HG03442 (cell line): ENCODE data around the gene KIAA0930.
"Not testable (repeated sequence)": the region's sequence is repeated elsewhere in the genome, so short reads cannot be mapped to it uniquely, and the experiment has no call there.

ENCODE experiments used
- ATAC-seq: cut with Tn5 transposase; IDR thresholded peaks from one replicate; pipeline ENCODE4 v1.9.1; 2021; ENCODE audit warnings: mild to moderate bottlenecking, moderate library complexity; ENCODE audit not compliant: unreplicated experiment

Gene KIAA0930

GRCh38 chr22:45263463-45264269, 23.0 kb upstream of the KIAA0930 start:
- ATAC-seq, result peak; percentile 64

GRCh38 chr22:45262931-45263462, 22.3 kb upstream of the KIAA0930 start:
- ATAC-seq, result no peak

DNA sequence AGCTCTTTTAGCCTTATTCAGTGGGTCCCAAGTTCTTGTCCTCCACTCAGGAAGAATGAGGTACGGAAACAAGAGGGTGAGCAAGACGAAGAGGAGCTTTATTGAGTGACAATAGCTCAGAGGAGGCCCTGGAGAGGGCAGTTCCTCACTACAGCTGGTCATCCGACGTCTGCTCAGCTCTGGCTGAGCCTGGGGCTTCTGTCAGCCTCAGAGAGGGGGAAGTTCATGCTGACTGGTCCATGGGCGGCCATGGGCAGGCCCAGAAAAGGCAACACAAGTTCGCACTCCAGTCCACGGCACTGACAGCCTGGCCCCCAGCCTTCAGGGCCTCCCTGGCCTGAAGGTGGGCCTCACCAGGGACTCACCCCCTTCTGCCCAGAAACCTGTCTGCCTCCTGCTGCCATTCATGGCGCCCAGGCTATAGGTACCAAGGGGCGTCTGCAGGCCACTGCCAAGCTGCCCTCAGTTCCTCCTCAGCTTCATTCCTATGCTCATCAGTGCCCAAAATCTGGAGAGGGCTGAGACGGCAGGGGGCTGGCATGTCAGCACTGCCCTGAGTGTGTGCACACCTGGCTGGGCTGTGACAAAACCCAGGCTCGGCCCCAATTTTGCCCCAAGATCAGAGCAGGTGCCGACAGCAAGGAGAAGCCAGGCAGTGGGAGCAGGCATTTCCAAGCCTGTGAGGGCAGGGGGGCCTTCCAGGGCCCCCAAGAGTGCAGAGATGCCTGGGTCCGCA, 21.7 kb upstream of the KIAA0930 start:
- no peak for ATAC-seq

DNA sequence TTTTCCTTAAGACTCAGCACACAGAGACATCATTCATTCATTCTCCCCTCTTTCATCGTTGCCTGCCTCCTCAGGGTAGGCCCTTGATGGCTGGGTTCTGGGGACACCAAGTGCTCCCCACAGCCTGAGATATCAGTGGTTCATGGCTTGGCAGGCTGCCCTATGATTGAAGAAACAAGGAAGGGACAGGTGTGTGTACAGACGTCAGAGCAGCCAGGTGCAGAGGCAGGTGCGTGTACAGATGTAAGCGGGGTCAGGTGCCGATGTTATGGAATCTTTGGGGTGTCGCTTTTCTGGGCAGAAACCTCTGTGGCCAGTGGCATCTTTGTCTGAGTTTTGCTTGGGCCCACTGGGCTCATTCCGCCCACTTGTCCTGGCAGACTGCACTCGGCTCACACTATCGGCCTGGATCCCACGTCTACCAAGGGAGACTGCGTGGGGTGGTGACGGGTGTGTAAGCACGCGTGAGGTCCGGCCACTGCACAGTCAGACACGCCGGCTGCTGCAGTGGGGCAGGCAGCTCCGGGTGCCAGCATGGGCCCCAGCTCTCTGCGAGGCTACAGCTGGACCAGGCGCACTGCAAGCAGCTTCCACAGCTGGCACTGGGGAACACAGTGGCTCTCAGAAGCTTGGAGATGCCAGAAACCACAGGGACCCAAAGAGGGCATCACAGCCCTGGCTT, 20.9 kb upstream of the KIAA0930 start:
- no peak for ATAC-seq

- ATAC-seq, result not testable (repeated sequence)
These were observed 19.7 kb upstream of the KIAA0930 start for GRCh38 chr22:45260395-45260759.

DNA sequence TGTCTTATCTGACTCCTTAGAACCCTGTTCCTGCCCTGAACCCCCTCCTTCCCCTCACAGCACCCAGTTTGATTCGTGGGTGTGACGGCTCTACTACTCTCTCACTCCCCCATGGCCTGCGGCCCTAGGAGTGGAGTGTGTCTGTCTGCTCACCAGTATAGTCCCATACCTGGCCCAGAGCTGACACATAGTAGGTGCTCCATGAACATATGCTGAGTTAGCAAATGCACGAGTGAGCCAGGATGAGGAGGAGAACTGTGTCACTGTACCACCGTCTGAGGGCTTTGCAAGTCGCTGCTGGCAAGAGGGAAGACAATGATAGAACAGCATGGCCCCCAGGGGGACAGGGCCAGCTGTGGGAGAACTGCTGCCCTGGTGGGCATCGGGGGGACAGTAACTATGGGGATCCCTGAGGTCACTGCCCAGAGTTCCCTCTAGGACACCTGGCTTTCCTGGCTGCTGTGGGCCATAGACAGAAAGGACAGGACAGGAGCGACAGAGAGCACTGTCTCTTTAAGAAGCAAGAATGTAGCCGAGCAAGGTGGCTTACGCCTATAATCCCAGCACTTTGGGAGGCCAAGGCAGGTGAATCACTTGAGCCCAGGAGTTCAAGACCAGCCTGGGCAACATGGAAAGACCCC, 19.2 kb upstream of the KIAA0930 start:
- no peak for ATAC-seq

GRCh38 chr22:45257941-45258340, 17.2 kb upstream of the KIAA0930 start:
- not testable (repeated sequence) for ATAC-seq

- peak; percentile 71 for ATAC-seq
These were observed 14.1 kb upstream of the KIAA0930 start for GRCh38 chr22:45254789-45255278.

DNA sequence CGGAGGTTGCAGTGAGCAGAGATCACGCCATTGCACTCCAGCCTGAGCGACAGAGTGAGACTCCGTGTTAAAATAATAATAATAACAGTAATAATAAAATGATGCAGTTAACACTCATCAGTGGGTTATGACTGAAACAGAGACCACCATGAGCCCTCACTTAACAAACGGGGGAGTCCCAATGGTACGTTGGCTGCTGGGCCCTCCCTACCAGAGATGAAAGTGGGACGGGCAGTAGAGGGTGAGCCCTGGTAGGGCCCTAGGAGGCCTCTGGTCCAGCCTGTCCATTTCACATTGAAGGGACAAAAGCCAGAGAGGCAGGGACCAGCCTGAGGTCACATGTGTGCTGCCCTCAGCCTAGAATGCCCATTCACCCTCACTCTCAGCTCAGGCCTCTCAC, 13.7 kb upstream of the KIAA0930 start:
- ATAC-seq, result peak; percentile 10

GRCh38 chr22:45253039-45253641, 12.4 kb upstream of the KIAA0930 start:
- ATAC-seq, result no peak

DNA sequence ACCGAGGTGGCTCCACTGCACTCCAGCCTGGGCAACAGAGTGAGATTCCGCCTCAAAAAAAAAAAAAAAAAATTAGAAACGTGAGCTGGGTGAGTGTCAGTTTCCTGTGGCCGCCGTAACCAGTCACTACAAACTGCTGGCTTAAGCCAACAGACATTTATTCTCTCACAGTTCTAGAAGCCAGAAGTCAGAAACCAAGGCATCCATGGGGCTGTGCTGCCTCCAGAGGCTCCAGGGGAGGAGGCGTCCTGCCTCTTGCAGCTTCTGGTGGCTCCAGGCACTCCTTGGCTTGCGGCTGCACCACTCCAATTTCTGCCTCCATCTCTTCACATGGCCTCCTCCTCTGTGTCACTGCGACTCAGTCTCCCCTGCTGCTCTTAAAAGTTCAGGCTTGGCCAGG, 11.1 kb upstream of the KIAA0930 start:
- ATAC-seq, result no peak

DNA sequence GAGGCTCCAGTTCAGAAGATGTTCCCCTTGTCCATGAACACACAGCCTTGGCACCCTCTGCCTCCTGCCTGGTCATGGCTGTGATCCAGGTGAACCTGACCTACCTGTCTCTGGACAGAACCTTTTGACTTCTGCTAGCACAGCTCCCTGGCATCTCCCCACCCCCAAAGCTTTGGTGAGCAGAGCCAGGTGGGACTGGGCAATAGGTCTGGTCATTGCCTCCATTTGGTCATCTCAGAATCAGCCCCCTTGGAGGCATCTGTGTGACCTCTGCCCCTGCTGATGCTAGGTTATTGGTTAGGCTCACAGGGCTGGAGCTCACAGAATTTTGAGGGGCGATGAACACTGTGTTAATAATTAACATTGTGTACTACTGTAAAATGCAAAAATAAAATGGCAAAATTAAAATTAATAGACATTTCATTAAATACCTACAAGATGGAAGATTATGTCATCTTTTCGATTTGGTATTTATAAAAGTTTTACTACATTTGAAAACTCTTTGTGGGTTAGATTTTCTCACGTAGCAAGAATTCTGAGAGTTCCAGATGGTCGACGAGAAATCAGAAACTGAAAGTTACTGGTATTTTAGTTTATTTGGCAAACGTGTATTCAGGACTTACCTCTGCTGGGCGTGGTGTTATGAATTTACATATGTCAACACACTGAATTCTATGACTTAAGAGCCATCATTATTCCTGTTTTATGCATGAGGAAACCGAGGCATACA, 8.3 kb upstream of the KIAA0930 start:
- ATAC-seq, result peak; percentile 53

GRCh38 chr22:45246060-45246985, 5.6 kb upstream of the KIAA0930 start:
- no peak for ATAC-seq

DNA sequence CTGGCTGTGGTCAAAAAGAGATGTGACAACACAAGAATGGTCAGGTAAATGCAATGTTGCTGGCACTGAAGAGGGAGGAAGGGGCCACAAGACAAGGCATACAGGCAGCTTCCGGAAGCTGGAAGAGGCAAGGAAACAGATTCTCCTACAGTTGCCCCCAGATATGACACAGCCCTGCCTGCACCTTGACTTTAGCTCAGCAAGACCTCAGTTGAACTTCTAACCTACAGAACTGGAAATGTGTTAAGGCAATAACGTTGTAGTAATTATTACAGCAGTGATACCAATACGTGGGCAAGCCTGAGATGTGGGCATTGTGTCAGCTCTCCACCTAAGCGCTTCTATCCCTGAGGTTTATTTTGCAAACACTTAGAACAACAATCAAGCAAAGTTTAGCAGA, 4.2 kb upstream of the KIAA0930 start:
- no peak for ATAC-seq

DNA sequence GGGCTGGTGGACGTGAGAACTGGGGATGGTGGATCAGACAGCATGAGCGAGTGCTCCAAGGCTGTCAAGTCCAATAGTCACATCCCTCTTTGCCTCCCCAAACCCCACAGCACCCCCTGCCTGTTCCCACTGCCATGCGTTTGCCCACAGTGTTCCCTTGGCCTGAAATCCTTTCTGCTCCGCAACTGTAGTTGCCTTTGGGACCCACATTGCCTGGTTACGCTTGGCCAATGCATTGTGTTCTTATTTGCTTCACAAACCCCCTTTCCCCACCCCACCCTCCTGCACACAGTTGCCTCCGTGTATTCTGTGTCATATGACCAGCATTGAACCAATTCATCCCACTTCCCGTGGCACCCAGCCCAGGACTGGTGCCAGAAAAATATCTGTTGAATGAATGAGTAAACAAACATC, 2.1 kb upstream of the KIAA0930 start:
- ATAC-seq, result no peak

DNA sequence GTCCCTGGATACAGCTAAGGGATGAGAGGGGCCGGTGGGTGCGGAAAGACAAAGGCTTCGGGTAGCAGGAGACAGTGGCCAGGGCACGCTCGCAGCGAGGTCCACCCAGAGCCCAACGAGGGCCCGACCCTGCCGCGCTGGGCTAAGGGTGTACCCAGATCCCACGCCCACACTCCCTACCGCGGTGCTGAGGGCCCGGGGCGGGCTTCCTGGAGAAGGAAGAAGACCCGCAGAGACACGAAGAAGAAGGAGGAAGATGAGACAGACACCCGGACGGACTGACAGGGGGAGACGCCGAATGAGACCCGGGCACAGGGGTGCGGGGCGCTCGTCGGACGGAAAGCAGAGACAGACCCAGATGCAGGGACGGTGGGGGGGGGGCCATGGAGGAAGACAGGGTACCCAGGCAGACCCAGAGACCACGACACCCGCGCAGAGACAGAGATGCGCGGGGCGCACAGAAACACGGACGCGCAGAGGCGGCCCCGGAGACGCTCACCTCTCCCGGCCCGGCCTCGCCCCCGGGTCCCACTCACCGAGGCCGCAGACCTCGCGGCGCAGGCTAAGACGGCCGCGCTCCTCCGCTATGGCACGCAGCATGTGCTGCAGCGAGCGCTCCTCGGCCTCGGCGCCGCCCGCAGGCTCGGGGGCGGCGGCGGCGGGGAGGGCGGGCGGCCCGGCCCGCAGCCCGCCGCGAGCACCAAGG, 437 bp downstream of the KIAA0930 start:
- ATAC-seq, result no peak

DNA sequence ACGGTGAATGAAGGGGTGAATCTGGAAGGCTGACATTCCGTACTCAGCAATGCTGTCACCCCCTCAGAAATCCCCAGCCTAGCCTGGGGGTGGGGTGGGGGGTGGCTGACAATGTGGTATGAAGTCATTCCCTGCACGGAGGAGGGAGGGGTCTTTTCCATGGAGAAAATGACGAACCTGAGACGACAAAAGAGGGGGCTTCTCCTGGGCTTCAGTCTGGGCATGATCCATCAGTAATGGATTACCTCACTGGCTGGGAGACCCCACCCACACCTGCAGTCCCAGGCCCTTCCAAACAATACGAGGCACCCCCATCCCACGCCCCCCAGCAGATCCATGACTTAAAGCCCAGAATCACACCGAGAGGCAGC, 1.0 kb downstream of the KIAA0930 start:
- no peak for ATAC-seq
